Measurements from ENCODE around the gene RAP1A. TPM values are rescaled to one million over a fixed set of nuclear protein-coding genes. Genes with fewer than 3 reads are reported as not detected.

Gene RAP1A
- total RNA-seq, 1 experiment from 2014 or later = 25.4 TPM

DNA sequence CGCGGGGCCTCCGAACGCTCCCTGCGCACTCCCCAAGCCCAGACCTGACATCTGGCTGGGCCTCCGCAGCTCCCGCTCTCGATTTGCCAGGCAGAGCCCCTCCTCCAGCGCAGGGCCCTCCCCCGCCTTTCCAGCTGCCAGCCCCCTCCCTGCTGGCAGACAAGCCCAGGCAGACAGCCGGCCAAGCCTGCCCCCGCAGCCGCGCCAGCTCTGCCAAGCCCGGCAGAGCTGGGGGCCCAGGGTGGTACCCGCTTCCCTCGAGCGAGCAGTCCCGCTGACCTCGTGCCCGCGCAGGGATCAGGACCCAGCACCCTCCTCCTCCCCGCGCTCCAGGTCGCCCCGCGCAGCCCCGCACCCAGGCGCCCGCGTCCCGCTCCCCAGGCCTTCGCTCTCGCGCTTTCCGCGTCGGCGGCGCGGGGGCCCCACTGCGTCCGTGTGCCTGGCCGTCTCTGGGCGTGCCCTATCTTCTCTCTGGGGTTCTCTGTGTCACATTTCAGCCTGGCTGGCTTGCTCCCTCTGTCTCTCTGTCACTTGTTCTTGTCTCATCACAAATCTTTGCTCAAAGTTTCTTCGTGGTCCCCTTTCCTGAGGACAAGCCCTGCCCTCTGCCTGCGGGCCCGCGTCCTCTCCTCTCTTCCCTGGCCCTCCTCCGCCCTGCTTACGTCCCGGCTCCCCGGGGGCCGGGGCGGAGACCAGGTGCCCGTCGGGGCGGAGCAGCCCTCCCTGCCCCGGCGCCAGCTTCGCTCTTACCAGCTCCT, 119.0 kb downstream of the RAP1A start (continued):
- TF ChIP-seq ZNF219 (CRISPR knock-in tag; IDR thresholded peaks at IDR 0.05; ENCODE audit: borderline replicate concordance) (peak; percentile 19; the same call in 1 of the 2 replicates), TEAD1 (CRISPR knock-in tag; IDR thresholded peaks at IDR 0.05) (no peak), ZNF423 (CRISPR knock-in tag; IDR thresholded peaks at IDR 0.05) (peak; percentile 44; the same call in 1 of the 2 replicates), SMAD3 (CRISPR knock-in tag; IDR thresholded peaks at IDR 0.05; ENCODE audit: borderline replicate concordance) (no peak), ZNF317 (CRISPR knock-in tag; IDR thresholded peaks at IDR 0.05; ENCODE audit: borderline replicate concordance, low read depth) (0 out of 2 replicates have a peak, but pooled peaks have one; percentile 9), GABPB1 (CRISPR knock-in tag; IDR thresholded peaks at IDR 0.05) (peak; percentile 60; the same call in 1 of the 2 replicates), FOXP1 (CRISPR knock-in tag; IDR thresholded peaks at IDR 0.05; ENCODE audit: borderline replicate concordance) (no peak)
- TF ChIP-seq, protein P1, sequence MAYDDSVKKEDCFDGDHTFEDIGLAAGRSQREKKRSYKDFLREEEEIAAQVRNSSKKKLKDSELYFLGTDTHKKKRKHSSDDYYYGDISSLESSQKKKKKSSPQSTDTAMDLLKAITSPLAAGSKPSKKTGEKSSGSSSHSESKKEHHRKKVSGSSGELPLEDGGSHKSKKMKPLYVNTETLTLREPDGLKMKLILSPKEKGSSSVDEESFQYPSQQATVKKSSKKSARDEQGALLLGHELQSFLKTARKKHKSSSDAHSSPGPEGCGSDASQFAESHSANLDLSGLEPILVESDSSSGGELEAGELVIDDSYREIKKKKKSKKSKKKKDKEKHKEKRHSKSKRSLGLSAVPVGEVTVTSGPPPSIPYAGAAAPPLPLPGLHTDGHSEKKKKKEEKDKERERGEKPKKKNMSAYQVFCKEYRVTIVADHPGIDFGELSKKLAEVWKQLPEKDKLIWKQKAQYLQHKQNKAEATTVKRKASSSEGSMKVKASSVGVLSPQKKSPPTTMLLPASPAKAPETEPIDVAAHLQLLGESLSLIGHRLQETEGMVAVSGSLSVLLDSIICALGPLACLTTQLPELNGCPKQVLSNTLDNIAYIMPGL (CRISPR knock-in tag; IDR thresholded peaks at IDR 0.05) = no peak; the same call in 1 of the 2 replicates
- TF ChIP-seq, protein P2, sequence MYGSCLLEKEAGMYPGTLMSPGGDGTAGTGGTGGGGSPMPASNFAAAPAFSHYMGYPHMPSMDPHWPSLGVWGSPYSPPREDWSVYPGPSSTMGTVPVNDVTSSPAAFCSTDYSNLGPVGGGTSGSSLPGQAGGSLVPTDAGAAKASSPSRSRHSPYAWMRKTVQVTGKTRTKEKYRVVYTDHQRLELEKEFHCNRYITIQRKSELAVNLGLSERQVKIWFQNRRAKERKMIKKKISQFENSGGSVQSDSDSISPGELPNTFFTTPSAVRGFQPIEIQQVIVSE (CRISPR knock-in tag; IDR thresholded peaks at IDR 0.05; ENCODE audit: borderline replicate concordance) = no peak

- ChIA-PET CTCF (interaction anchor here (0.8 to 7.7 kb wide), 14 partner anchors 9 to 290 kb away, joined by 3 to 78 read pairs (median 6); partner anchors contain the start of genes ATP5PB and WDR77), POLR2A (interaction anchor here (0.6 to 1.9 kb wide), 7 partner anchors 11 to 1404 kb away, joined by 3 to 6 read pairs (median 4); partner anchors contain the start of gene DDX20)
- no peaks in the 10 kb centered on the region for H3K36me3 Mint-ChIP-seq
- peak within 1 kb of the TSS; percentile 99 for H3K27ac Mint-ChIP-seq
- H3K9me3 Mint-ChIP-seq = no peaks in the 10 kb centered on the region
- peaks cover 15% of the 10 kb centered on the region for H3K4me1 Mint-ChIP-seq
- DNase-seq (ENCODE audit: low spot score) = peak; percentile 95
- H3K4me3 Mint-ChIP-seq = no peak within 1 kb of the TSS
- peaks cover 23% of the 10 kb centered on the region for H3K27me3 Mint-ChIP-seq (ENCODE audit: low read depth)
- peak; percentile 75 for ATAC-seq
- TF ChIP-seq NR3C1 (CRISPR knock-in tag; conservative IDR thresholded peaks at IDR 0.05; ENCODE audit: low read depth) = no peak
- TF ChIP-seq ARID4B (CRISPR knock-in tag; IDR thresholded peaks at IDR 0.05; ENCODE audit: borderline replicate concordance) = 0 out of 2 replicates have a peak, but pooled peaks have one; percentile 60
- no peak for TF ChIP-seq ZNF671 (CRISPR knock-in tag; IDR thresholded peaks at IDR 0.05)
- TF ChIP-seq SOX15 (CRISPR knock-in tag; IDR thresholded peaks at IDR 0.05) = no peak
- no peak for TF ChIP-seq OVOL2 (CRISPR knock-in tag; IDR thresholded peaks at IDR 0.05; ENCODE audit: borderline replicate concordance)
- TF ChIP-seq ZNF121 (CRISPR knock-in tag; IDR thresholded peaks at IDR 0.05) = no peak
- peak; percentile 65; the same call in 1 of the 2 replicates for TF ChIP-seq FOXP1 (CRISPR knock-in tag; IDR thresholded peaks at IDR 0.05; ENCODE audit: borderline replicate concordance)
- TF ChIP-seq, protein P3, sequence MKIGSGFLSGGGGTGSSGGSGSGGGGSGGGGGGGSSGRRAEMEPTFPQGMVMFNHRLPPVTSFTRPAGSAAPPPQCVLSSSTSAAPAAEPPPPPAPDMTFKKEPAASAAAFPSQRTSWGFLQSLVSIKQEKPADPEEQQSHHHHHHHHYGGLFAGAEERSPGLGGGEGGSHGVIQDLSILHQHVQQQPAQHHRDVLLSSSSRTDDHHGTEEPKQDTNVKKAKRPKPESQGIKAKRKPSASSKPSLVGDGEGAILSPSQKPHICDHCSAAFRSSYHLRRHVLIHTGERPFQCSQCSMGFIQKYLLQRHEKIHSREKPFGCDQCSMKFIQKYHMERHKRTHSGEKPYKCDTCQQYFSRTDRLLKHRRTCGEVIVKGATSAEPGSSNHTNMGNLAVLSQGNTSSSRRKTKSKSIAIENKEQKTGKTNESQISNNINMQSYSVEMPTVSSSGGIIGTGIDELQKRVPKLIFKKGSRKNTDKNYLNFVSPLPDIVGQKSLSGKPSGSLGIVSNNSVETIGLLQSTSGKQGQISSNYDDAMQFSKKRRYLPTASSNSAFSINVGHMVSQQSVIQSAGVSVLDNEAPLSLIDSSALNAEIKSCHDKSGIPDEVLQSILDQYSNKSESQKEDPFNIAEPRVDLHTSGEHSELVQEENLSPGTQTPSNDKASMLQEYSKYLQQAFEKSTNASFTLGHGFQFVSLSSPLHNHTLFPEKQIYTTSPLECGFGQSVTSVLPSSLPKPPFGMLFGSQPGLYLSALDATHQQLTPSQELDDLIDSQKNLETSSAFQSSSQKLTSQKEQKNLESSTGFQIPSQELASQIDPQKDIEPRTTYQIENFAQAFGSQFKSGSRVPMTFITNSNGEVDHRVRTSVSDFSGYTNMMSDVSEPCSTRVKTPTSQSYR (CRISPR knock-in tag; IDR thresholded peaks at IDR 0.05) = 0 out of 2 replicates have a peak, but pooled peaks have one; percentile 18
- TF ChIP-seq, protein P4, sequence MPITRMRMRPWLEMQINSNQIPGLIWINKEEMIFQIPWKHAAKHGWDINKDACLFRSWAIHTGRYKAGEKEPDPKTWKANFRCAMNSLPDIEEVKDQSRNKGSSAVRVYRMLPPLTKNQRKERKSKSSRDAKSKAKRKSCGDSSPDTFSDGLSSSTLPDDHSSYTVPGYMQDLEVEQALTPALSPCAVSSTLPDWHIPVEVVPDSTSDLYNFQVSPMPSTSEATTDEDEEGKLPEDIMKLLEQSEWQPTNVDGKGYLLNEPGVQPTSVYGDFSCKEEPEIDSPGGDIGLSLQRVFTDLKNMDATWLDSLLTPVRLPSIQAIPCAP (CRISPR knock-in tag; IDR thresholded peaks at IDR 0.05) = no peak
- peak; percentile 87; the same call in 1 of the 2 replicates for TF ChIP-seq MAX (CRISPR knock-in tag; IDR thresholded peaks at IDR 0.05)
- TF ChIP-seq ZNF263 (CRISPR knock-in tag; IDR thresholded peaks at IDR 0.05; ENCODE audit: low read depth) = no peak
- TF ChIP-seq ETV6 (CRISPR knock-in tag; IDR thresholded peaks at IDR 0.05) = peak; percentile 26; the same call in 1 of the 2 replicates
- no peak for TF ChIP-seq ELF4 (CRISPR knock-in tag; IDR thresholded peaks at IDR 0.05; ENCODE audit: low read depth)
- TF ChIP-seq FOXK1 (CRISPR knock-in tag; IDR thresholded peaks at IDR 0.05) = peak; percentile 54; the same call in 1 of the 2 replicates
- TF ChIP-seq ZBTB21 (CRISPR knock-in tag; IDR thresholded peaks at IDR 0.05; ENCODE audit: borderline replicate concordance) = no peak
Observed at GRCh38 chr1:111739194-111739924, 119.8 kb downstream of the RAP1A start, which contains the start of gene INKA2. Gene INKA2, minus strand, starts transcription at chr1:111739395. Its CDS starts 153 bp downstream, at chr1:111739242.
